ENCODE results near the gene FCAR.
"Not testable (repeated sequence)": the region's sequence is repeated elsewhere in the genome, so short reads cannot be mapped to it uniquely, and the experiment has no call there.

Gene FCAR

GRCh38 chr19:54873990-54874389, at the start of gene FCAR:
Gene FCAR (plus strand): TSS chr19:54874235. CDS start chr19:54874290, 55 bp downstream.
- TF ChIP-seq EP300 (IDR thresholded peaks at IDR 0.05; ENCODE audit: borderline replicate concordance), result no peak
- no peak for TF ChIP-seq FOXM1 (IDR thresholded peaks at IDR 0.05; ENCODE audit: borderline replicate concordance, low read depth)
- no peak for TF ChIP-seq EGR1 (IDR thresholded peaks at IDR 0.05)
- no peak for TF ChIP-seq RAD21 (IDR thresholded peaks at IDR 0.05; ENCODE audit: low read depth)
- TF ChIP-seq, protein P1, sequence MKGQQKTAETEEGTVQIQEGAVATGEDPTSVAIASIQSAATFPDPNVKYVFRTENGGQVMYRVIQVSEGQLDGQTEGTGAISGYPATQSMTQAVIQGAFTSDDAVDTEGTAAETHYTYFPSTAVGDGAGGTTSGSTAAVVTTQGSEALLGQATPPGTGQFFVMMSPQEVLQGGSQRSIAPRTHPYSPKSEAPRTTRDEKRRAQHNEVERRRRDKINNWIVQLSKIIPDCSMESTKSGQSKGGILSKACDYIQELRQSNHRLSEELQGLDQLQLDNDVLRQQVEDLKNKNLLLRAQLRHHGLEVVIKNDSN (IDR thresholded peaks at IDR 0.05), result no peak
- TF ChIP-seq TAF1 (IDR thresholded peaks at IDR 0.05; ENCODE audit: low read depth), result no peak
- TF ChIP-seq TEAD4 (IDR thresholded peaks at IDR 0.05), result no peak
- no peak for TF ChIP-seq TCF12 (IDR thresholded peaks at IDR 0.05; ENCODE audit: low read depth)
- no peak for TF ChIP-seq NFIC (IDR thresholded peaks at IDR 0.05)
- no peak for TF ChIP-seq CREB1 (IDR thresholded peaks at IDR 0.05; ENCODE audit: low read depth)
- TF ChIP-seq, protein P2, sequence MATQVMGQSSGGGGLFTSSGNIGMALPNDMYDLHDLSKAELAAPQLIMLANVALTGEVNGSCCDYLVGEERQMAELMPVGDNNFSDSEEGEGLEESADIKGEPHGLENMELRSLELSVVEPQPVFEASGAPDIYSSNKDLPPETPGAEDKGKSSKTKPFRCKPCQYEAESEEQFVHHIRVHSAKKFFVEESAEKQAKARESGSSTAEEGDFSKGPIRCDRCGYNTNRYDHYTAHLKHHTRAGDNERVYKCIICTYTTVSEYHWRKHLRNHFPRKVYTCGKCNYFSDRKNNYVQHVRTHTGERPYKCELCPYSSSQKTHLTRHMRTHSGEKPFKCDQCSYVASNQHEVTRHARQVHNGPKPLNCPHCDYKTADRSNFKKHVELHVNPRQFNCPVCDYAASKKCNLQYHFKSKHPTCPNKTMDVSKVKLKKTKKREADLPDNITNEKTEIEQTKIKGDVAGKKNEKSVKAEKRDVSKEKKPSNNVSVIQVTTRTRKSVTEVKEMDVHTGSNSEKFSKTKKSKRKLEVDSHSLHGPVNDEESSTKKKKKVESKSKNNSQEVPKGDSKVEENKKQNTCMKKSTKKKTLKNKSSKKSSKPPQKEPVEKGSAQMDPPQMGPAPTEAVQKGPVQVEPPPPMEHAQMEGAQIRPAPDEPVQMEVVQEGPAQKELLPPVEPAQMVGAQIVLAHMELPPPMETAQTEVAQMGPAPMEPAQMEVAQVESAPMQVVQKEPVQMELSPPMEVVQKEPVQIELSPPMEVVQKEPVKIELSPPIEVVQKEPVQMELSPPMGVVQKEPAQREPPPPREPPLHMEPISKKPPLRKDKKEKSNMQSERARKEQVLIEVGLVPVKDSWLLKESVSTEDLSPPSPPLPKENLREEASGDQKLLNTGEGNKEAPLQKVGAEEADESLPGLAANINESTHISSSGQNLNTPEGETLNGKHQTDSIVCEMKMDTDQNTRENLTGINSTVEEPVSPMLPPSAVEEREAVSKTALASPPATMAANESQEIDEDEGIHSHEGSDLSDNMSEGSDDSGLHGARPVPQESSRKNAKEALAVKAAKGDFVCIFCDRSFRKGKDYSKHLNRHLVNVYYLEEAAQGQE (IDR thresholded peaks at IDR 0.05; ENCODE audit: low read depth), result no peak
- no peak for TF ChIP-seq CEBPB (IDR thresholded peaks at IDR 0.05)
- no peak for TF ChIP-seq ZBTB7A (IDR thresholded peaks at IDR 0.05; ENCODE audit: low read depth)
- TF ChIP-seq YY1 (IDR thresholded peaks at IDR 0.05; ENCODE audit: low read depth), result no peak
- TF ChIP-seq, protein P3, sequence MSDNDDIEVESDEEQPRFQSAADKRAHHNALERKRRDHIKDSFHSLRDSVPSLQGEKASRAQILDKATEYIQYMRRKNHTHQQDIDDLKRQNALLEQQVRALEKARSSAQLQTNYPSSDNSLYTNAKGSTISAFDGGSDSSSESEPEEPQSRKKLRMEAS (IDR thresholded peaks at IDR 0.05), result no peak

DNA sequence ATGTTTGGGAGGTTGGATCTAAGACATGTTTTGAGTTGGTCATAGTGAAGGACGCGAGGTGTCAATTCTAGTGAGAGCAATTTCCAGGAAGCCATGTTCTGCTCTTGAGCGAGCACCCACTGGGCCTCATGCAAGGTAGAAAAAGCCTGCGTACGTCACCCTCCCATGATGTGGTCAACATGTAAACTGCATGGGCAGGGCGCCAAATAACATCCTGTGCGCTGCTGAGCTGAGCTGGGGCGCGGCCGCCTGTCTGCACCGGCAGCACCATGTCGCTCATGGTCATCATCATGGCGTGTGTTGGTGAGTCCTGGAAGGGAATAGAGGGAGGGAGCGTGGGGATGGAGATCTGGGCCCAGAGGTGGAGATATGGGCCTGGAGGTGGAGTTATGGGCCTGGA, 41.5 kb upstream of the FCAR start, which contains the start of gene KIR2DS4:
Gene KIR2DS4 (plus strand): TSS at position 181 of the 400 bp plus-strand sequence.
- TF ChIP-seq, protein P1 (IDR thresholded peaks at IDR 0.05), result not testable (repeated sequence)
- TF ChIP-seq TCF12 (IDR thresholded peaks at IDR 0.05; ENCODE audit: low read depth); NFIC (IDR thresholded peaks at IDR 0.05): not testable (repeated sequence)

- TF ChIP-seq, protein P2 (IDR thresholded peaks at IDR 0.05; ENCODE audit: low read depth), result not testable (repeated sequence)
- TF ChIP-seq EP300 (IDR thresholded peaks at IDR 0.05; ENCODE audit: borderline replicate concordance); YY1 (IDR thresholded peaks at IDR 0.05; ENCODE audit: low read depth): not testable (repeated sequence)
These were observed 23.9 kb upstream of the FCAR start, which contains the start of gene KIR3DL2 for GRCh38 chr19:54850061-54850640. Gene KIR3DL2 (plus strand): TSS chr19:54850443. CDS start chr19:54850476, 33 bp downstream.

- no peak for TF ChIP-seq TEAD4 (IDR thresholded peaks at IDR 0.05)
These were observed 23.1 kb upstream of the FCAR start for GRCh38 chr19:54850930-54851329.

GRCh38 chr19:54851353-54851752, 22.7 kb upstream of the FCAR start:
- TF ChIP-seq, protein P3 (IDR thresholded peaks at IDR 0.05), result no peak
- TF ChIP-seq NFIC (IDR thresholded peaks at IDR 0.05) (no peak), RAD21 (IDR thresholded peaks at IDR 0.05; ENCODE audit: low read depth) (no peak), EP300 (IDR thresholded peaks at IDR 0.05; ENCODE audit: borderline replicate concordance) (no peak), TCF12 (IDR thresholded peaks at IDR 0.05; ENCODE audit: low read depth) (no peak), ZBTB7A (IDR thresholded peaks at IDR 0.05; ENCODE audit: low read depth) (no peak), CREB1 (IDR thresholded peaks at IDR 0.05; ENCODE audit: low read depth) (no peak), TAF1 (IDR thresholded peaks at IDR 0.05; ENCODE audit: low read depth) (no peak), FOXM1 (IDR thresholded peaks at IDR 0.05; ENCODE audit: borderline replicate concordance, low read depth) (no peak), CEBPB (IDR thresholded peaks at IDR 0.05) (no peak)
- TF ChIP-seq, protein P1 (IDR thresholded peaks at IDR 0.05), result no peak

- no peak for TF ChIP-seq EP300 (IDR thresholded peaks at IDR 0.05; ENCODE audit: borderline replicate concordance)
These were observed 2.3 kb upstream of the FCAR start for GRCh38 chr19:54871696-54872095.
